ENCODE measurements around the gene ENTHD1.

DNA sequence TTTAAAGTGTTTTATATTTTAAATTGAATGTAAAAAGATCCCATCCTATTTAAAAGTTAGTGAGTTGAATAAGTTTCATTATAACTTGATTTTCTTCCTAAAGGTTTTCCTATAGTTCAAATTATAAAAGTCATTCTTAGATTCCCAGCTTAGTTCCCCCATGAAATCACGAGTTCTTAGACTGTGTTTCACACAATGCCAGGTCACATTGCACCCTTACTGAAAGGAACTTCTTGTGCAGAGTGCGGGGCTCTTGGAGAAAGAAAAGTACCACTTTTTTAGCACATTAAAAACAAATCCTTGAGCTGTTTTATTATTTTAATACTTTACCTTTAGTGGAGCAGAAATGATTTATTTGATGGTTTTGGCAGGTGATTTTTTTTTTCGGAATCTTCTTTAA is 22.9 kb upstream of the ENTHD1 start:
- TF ChIP-seq POLR2A (IDR thresholded peaks at IDR 0.05; ENCODE audit: extremely low read depth, insufficient read length): no peak
- TF ChIP-seq, protein P1, sequence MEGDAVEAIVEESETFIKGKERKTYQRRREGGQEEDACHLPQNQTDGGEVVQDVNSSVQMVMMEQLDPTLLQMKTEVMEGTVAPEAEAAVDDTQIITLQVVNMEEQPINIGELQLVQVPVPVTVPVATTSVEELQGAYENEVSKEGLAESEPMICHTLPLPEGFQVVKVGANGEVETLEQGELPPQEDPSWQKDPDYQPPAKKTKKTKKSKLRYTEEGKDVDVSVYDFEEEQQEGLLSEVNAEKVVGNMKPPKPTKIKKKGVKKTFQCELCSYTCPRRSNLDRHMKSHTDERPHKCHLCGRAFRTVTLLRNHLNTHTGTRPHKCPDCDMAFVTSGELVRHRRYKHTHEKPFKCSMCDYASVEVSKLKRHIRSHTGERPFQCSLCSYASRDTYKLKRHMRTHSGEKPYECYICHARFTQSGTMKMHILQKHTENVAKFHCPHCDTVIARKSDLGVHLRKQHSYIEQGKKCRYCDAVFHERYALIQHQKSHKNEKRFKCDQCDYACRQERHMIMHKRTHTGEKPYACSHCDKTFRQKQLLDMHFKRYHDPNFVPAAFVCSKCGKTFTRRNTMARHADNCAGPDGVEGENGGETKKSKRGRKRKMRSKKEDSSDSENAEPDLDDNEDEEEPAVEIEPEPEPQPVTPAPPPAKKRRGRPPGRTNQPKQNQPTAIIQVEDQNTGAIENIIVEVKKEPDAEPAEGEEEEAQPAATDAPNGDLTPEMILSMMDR (IDR thresholded peaks at IDR 0.05; ENCODE audit: low read depth, low read length): no peak

All from NB4 (cell line).